CD4-positive, alpha-beta T cell (primary cell): ENCODE measurements around the gene ABCC2. TPM values are rescaled to one million over a fixed set of nuclear protein-coding genes. Genes with fewer than 3 reads are reported as not detected.

Experiments used
- ATAC-seq: fragments of 200-7000 bp; cut with Tn5 transposase; one replicate; pipeline ENCODE4 v1.10.0; 2022; ENCODE audit warnings: mild to moderate bottlenecking; ENCODE audit not compliant: poor library complexity
- CTCF ChIA-PET: fragments of 350-600 bp; sonication (Branson Sonifier 250); formaldehyde crosslinking; loops from one replicate; lab custom pipeline; 2021; ENCODE audit warnings: antibody characterized with exemption, inconsistent platforms; lab: Charles Lee
- POLR2A ChIA-PET: fragments of 350-600 bp; sonication (Branson Sonifier 250); formaldehyde crosslinking; loops from one replicate; lab custom pipeline; 2021; ENCODE audit warnings: antibody characterized with exemption, inconsistent platforms; lab: Charles Lee
- DNase-seq, 14 experiments: peaks; one replicate each; pipeline ENCODE4 v3.0.0-alpha.2; 2013 to 2020; ENCODE audit warnings: mixed read lengths in 2 of 14
- H3K27ac ChIP-seq, 2 donors: one replicate each; pipeline versions ENCODE4 v1.5.1 to v1.7.0; 2013; ENCODE audit warnings: low read length in 2 of 2, low read depth in 1 of 2, mild to moderate bottlenecking in 1 of 2
- H3K27me3 ChIP-seq, 2 experiments: 1 replicate in 1 of 2; 2 replicates in 1 of 2; pipeline versions ENCODE4 v1.6.1 to v1.7.0; 2013; ENCODE audit warnings: low read length in 2 of 2, control low read depth in 1 of 2, mild to moderate bottlenecking in 1 of 2, moderate library complexity in 1 of 2; ENCODE audit not compliant: insufficient read depth in 2 of 2, control insufficient read depth in 1 of 2
- H3K36me3 ChIP-seq: one replicate; pipeline ENCODE4 v1.6.1; 2013; ENCODE audit warnings: low read length, control low read depth; ENCODE audit not compliant: insufficient read depth
- H3K4me1 ChIP-seq: one replicate; pipeline ENCODE4 v1.6.1; 2013; ENCODE audit warnings: low read length, control low read depth; ENCODE audit not compliant: insufficient read depth
- H3K4me3 ChIP-seq: one replicate; pipeline ENCODE4 v1.5.1; 2013; ENCODE audit warnings: mild to moderate bottlenecking, low read length, moderate library complexity
- H3K9me3 ChIP-seq, 2 experiments: 1 replicate in 1 of 2; 2 replicates in 1 of 2; pipeline versions ENCODE4 v1.6.1 to v1.7.0; 2013; ENCODE audit warnings: low read length in 2 of 2, mild to moderate bottlenecking in 2 of 2, control low read depth in 1 of 2, moderate library complexity in 1 of 2; ENCODE audit not compliant: control insufficient read depth in 1 of 2, insufficient read depth in 1 of 2
- H3K27ac Mint-ChIP-seq: one replicate; pipeline ENCODE4 v1.8.0; 2020; ENCODE audit warnings: mixed read lengths
- H3K27me3 Mint-ChIP-seq: one replicate; pipeline ENCODE4 v1.8.0; 2021; ENCODE audit warnings: mixed read lengths
- H3K36me3 Mint-ChIP-seq: one replicate; pipeline ENCODE4 v1.8.0; 2021; ENCODE audit warnings: low read depth, mixed read lengths
- H3K4me1 Mint-ChIP-seq: one replicate; pipeline ENCODE4 v1.8.0; 2021; ENCODE audit warnings: low read depth, mixed read lengths
- H3K4me3 Mint-ChIP-seq: one replicate; pipeline ENCODE4 v1.8.0; 2020; ENCODE audit warnings: mild to moderate bottlenecking, mixed read lengths
- H3K9me3 Mint-ChIP-seq: one replicate; pipeline ENCODE4 v1.8.0; 2020; ENCODE audit warnings: mixed read lengths
- CTCF ChIP-seq: fragments of 200-600 bp; IDR thresholded peaks from one replicate; pipeline ENCODE4 v1.8.0; 2022; ENCODE audit warnings: antibody characterized with exemption, mild to moderate bottlenecking
- intact Hi-C, 2 experiments: fragments of 100-400 bp; cut with DNase I in 1 of 2; cut with micrococcal nuclease in 1 of 2; formaldehyde crosslinking; loops; one replicate each; pipeline versions ENCODE4 v1.15.1 to v1.9.0; 2023 to 2025; cut with DNase I, micrococcal nuclease
- total RNA-seq, 174 experiments: library from RNA in 2 of 174; stranded (reverse) in 2 of 174; gene quantifications; one replicate each; pipeline ENCODE4 v1.2.3 and lab custom pipeline; 2021 to 2026

Gene ABCC2
- total RNA-seq, 2 experiments from 2014 or later = 3.0 to 3.4 TPM

- ChIA-PET POLR2A (no interaction called here), CTCF (interaction anchor here (0.6 kb wide), 1 partner anchor 54 kb away, joined by 3 read pairs; no protein-coding TSS in a partner anchor)
- Mint-ChIP-seq H3K4me1 (no peaks in the 10 kb centered on the region), H3K27ac (no peak overlapping the region), H3K9me3 (no peaks in the 10 kb centered on the region), H3K27me3 (no peaks in the 10 kb centered on the region), H3K36me3 (no peaks in the 10 kb centered on the region), H3K4me3 (no peak overlapping the region)
- no peaks in the 10 kb centered on the region for H3K4me1 ChIP-seq
- H3K27ac ChIP-seq = no peak overlapping the region
- DNase-seq (no peak), ATAC-seq (no peak)
- intact Hi-C loops = no loop called here
- H3K9me3 ChIP-seq = no peaks in the 10 kb centered on the region
- H3K27me3 ChIP-seq = no peaks in the 10 kb centered on the region
- H3K36me3 ChIP-seq = no peaks in the 10 kb centered on the region
- no peak for TF ChIP-seq CTCF
- H3K4me3 ChIP-seq = no peak overlapping the region
Measured at GRCh38 chr10:99805190-99805589, 22.8 kb downstream of the ABCC2 start.

- Histone ChIP-seq H3K36me3 (no peaks in the 10 kb centered on the region), H3K4me3 (no peak overlapping the region), H3K27ac (no peak overlapping the region), H3K9me3 (no peaks in the 10 kb centered on the region), H3K27me3 (no peaks in the 10 kb centered on the region), H3K4me1 (no peaks in the 10 kb centered on the region)
- no peak for DNase-seq
- Mint-ChIP-seq H3K4me3 (no peak overlapping the region), H3K36me3 (no peaks in the 10 kb centered on the region), H3K9me3 (no peaks in the 10 kb centered on the region), H3K27ac (no peak overlapping the region), H3K27me3 (no peaks in the 10 kb centered on the region), H3K4me1 (no peaks in the 10 kb centered on the region)
- no peak for TF ChIP-seq CTCF
- POLR2A ChIA-PET = no interaction called here
- no peak for ATAC-seq
- intact Hi-C loops = no loop called here
- CTCF ChIA-PET = no interaction called here
Measured at GRCh38 chr10:99806091-99806490, 23.7 kb downstream of the ABCC2 start.

GRCh38 chr10:99807786-99808185, 25.3 kb downstream of the ABCC2 start:
- no peak overlapping the region for H3K4me3 Mint-ChIP-seq
- Histone ChIP-seq H3K36me3 (no peaks in the 10 kb centered on the region), H3K4me3 (no peak overlapping the region), H3K27ac (no peak overlapping the region), H3K27me3 (no peaks in the 10 kb centered on the region), H3K4me1 (no peaks in the 10 kb centered on the region), H3K9me3 (no peaks in the 10 kb centered on the region)
- ChIA-PET CTCF (no interaction called here), POLR2A (no interaction called here)
- intact Hi-C loops = no loop called here
- no peak for TF ChIP-seq CTCF
- ATAC-seq (no peak), DNase-seq (no peak)
- no peak overlapping the region for H3K27ac Mint-ChIP-seq
- no peaks in the 10 kb centered on the region for H3K36me3 Mint-ChIP-seq
- H3K27me3 Mint-ChIP-seq = no peaks in the 10 kb centered on the region
- H3K4me1 Mint-ChIP-seq = no peaks in the 10 kb centered on the region
- no peaks in the 10 kb centered on the region for H3K9me3 Mint-ChIP-seq
